ENCODE measurements around the gene CCDC81. TPM values are rescaled to one million over a fixed set of nuclear protein-coding genes. Genes with fewer than 3 reads are reported as not detected.

The CCDC81 gene
- polyA plus RNA-seq, 1 donor, result 0.85 TPM

- Histone ChIP-seq H3K27me3 (ENCODE audit: control insufficient read depth, insufficient read depth, low read length) (no peaks in the 10 kb centered on the region), H3K36me3 (ENCODE audit: control insufficient read depth, insufficient read depth, low read length) (peaks cover 2% of the 10 kb centered on the region), H3K4me3 (ENCODE audit: low read length) (no peak overlapping the region), H3K4me1 (ENCODE audit: control insufficient read depth, insufficient read depth, low read length) (no peaks in the 10 kb centered on the region), H3K27ac (ENCODE audit: low read length) (no peak overlapping the region), H3K9me3 (ENCODE audit: control insufficient read depth, low read depth, low read length) (no peaks in the 10 kb centered on the region)
- DNase-seq, result no peak
- no CpG with 5 or more reads among the region's 1 CpG for WGBS (ENCODE audit: insufficient coverage, low lambda C conversion rate)
These were observed 87.2 kb downstream of the CCDC81 start for GRCh38 chr11:86461892-86462291.

GRCh38 chr11:86463120-86463519 is 88.4 kb downstream of the CCDC81 start:
- no peaks in the 10 kb centered on the region for H3K9me3 ChIP-seq (ENCODE audit: control insufficient read depth, low read depth, low read length)
- H3K4me1 ChIP-seq (ENCODE audit: control insufficient read depth, insufficient read depth, low read length), result no peaks in the 10 kb centered on the region
- H3K4me3 ChIP-seq (ENCODE audit: low read length), result no peak overlapping the region
- H3K27ac ChIP-seq (ENCODE audit: low read length), result no peak overlapping the region
- H3K27me3 ChIP-seq (ENCODE audit: control insufficient read depth, insufficient read depth, low read length), result no peaks in the 10 kb centered on the region
- DNase-seq, result no peak
- peaks cover 2% of the 10 kb centered on the region for H3K36me3 ChIP-seq (ENCODE audit: control insufficient read depth, insufficient read depth, low read length)
- no CpG with 5 or more reads among the region's 7 CpGs for WGBS (ENCODE audit: insufficient coverage, low lambda C conversion rate)

- Histone ChIP-seq H3K9me3 (ENCODE audit: control insufficient read depth, low read depth, low read length) (no peaks in the 10 kb centered on the region), H3K36me3 (ENCODE audit: control insufficient read depth, insufficient read depth, low read length) (peaks cover 2% of the 10 kb centered on the region), H3K4me1 (ENCODE audit: control insufficient read depth, insufficient read depth, low read length) (no peaks in the 10 kb centered on the region), H3K4me3 (ENCODE audit: low read length) (no peak overlapping the region), H3K27me3 (ENCODE audit: control insufficient read depth, insufficient read depth, low read length) (no peaks in the 10 kb centered on the region), H3K27ac (ENCODE audit: low read length) (no peak overlapping the region)
- 100% methylated on average over 1 of the region's 5 CpGs for WGBS (ENCODE audit: insufficient coverage, low lambda C conversion rate)
- no peak for DNase-seq
These were observed 89.3 kb downstream of the CCDC81 start for GRCh38 chr11:86463955-86464354.

GRCh38 chr11:86464509-86465221 is 90.0 kb downstream of the CCDC81 start:
- Histone ChIP-seq H3K9me3 (ENCODE audit: control insufficient read depth, low read depth, low read length) (no peaks in the 10 kb centered on the region), H3K4me3 (ENCODE audit: low read length) (no peak overlapping the region), H3K4me1 (ENCODE audit: control insufficient read depth, insufficient read depth, low read length) (no peaks in the 10 kb centered on the region), H3K36me3 (ENCODE audit: control insufficient read depth, insufficient read depth, low read length) (peaks cover 2% of the 10 kb centered on the region), H3K27me3 (ENCODE audit: control insufficient read depth, insufficient read depth, low read length) (no peaks in the 10 kb centered on the region), H3K27ac (ENCODE audit: low read length) (no peak overlapping the region)
- no peak for DNase-seq
- WGBS (ENCODE audit: insufficient coverage, low lambda C conversion rate), result no CpG with 5 or more reads among the region's 5 CpGs

- Histone ChIP-seq H3K4me1 (ENCODE audit: control insufficient read depth, insufficient read depth, low read length) (no peaks in the 10 kb centered on the region), H3K9me3 (ENCODE audit: control insufficient read depth, low read depth, low read length) (no peaks in the 10 kb centered on the region), H3K27ac (ENCODE audit: low read length) (no peak overlapping the region), H3K27me3 (ENCODE audit: control insufficient read depth, insufficient read depth, low read length) (no peaks in the 10 kb centered on the region), H3K36me3 (ENCODE audit: control insufficient read depth, insufficient read depth, low read length) (peaks cover 2% of the 10 kb centered on the region), H3K4me3 (ENCODE audit: low read length) (no peak overlapping the region)
- 100% methylated on average over 1 of the region's 1 CpG for WGBS (ENCODE audit: insufficient coverage, low lambda C conversion rate)
- no peak for DNase-seq
These were observed 93.5 kb downstream of the CCDC81 start for GRCh38 chr11:86468169-86468568.

- no peaks in the 10 kb centered on the region for H3K9me3 ChIP-seq (ENCODE audit: control insufficient read depth, low read depth, low read length)
- H3K36me3 ChIP-seq (ENCODE audit: control insufficient read depth, insufficient read depth, low read length), result no peaks in the 10 kb centered on the region
- no peak for DNase-seq
- H3K4me3 ChIP-seq (ENCODE audit: low read length), result no peak overlapping the region
- H3K4me1 ChIP-seq (ENCODE audit: control insufficient read depth, insufficient read depth, low read length), result no peaks in the 10 kb centered on the region
- H3K27ac ChIP-seq (ENCODE audit: low read length), result no peak overlapping the region
- no CpG with 5 or more reads among the region's 5 CpGs for WGBS (ENCODE audit: insufficient coverage, low lambda C conversion rate)
- H3K27me3 ChIP-seq (ENCODE audit: control insufficient read depth, insufficient read depth, low read length), result no peaks in the 10 kb centered on the region
These were observed 95.1 kb downstream of the CCDC81 start for GRCh38 chr11:86469491-86470388.

Other genes starting within 250 kb of the CCDC81 start
- gene EED, start 130.1 kb upstream of the CCDC81 start, polyA plus RNA-seq, result 28.0 TPM
- gene HIKESHI, start 72.6 kb upstream of the CCDC81 start, polyA plus RNA-seq, result 36.6 TPM

All from large intestine (tissue), 3 donors.